Liver (tissue), 9 donors: ENCODE measurements around the gene SERTAD3. TPM values are rescaled to one million over a fixed set of nuclear protein-coding genes. Genes with fewer than 3 reads are reported as not detected.
"Not testable (repeated sequence)": the region's sequence is repeated elsewhere in the genome, so short reads cannot be mapped to it uniquely, and the experiment has no call there.

Experiments used
- DNase-seq: peaks from one replicate; pipeline ENCODE4 v3.0.0-alpha.2; 2017; ENCODE audit warnings: low spot score
- H3K27ac ChIP-seq, 2 donors: one replicate each; pipeline ENCODE4 v1.7.0; 2013; ENCODE audit warnings: inconsistent platforms in 2 of 2, low read length in 2 of 2, control low read depth in 1 of 2, low read depth in 1 of 2, mild to moderate bottlenecking in 1 of 2
- H3K27me3 ChIP-seq, 4 donors: one replicate each; pipeline versions ENCODE4 v1.6.1 to v1.7.0; 2013; ENCODE audit warnings: low read length in 3 of 4, inconsistent platforms in 1 of 4, mild to moderate bottlenecking in 1 of 4, moderate library complexity in 1 of 4; ENCODE audit not compliant: control insufficient read depth in 4 of 4, insufficient read depth in 4 of 4
- H3K36me3 ChIP-seq, 4 donors: one replicate each; pipeline versions ENCODE4 v1.6.1 to v1.7.0; 2013; ENCODE audit warnings: low read length in 3 of 4, mild to moderate bottlenecking in 3 of 4, low read depth in 1 of 4, moderate library complexity in 1 of 4; ENCODE audit not compliant: control insufficient read depth in 4 of 4, insufficient read depth in 3 of 4
- H3K4me1 ChIP-seq, 4 donors: one replicate each; pipeline versions ENCODE4 v1.6.1 to v1.7.0; 2013; ENCODE audit warnings: low read length in 3 of 4, mild to moderate bottlenecking in 3 of 4, moderate library complexity in 1 of 4; ENCODE audit not compliant: control insufficient read depth in 4 of 4, insufficient read depth in 4 of 4
- H3K4me3 ChIP-seq, 3 donors: one replicate each; pipeline versions ENCODE4 v1.6.1 to v1.7.0; 2013; ENCODE audit warnings: low read length in 3 of 3, control low read depth in 1 of 3, low read depth in 1 of 3, mild to moderate bottlenecking in 1 of 3
- H3K9ac ChIP-seq, 2 donors: one replicate each; pipeline ENCODE4 v1.7.0; 2013; ENCODE audit warnings: low read length in 2 of 2, mild to moderate bottlenecking in 2 of 2, moderate library complexity in 2 of 2, control low read depth in 1 of 2, low read depth in 1 of 2
- H3K9me3 ChIP-seq, 4 donors: one replicate each; pipeline versions ENCODE4 v1.6.1 to v1.7.0; 2013; ENCODE audit warnings: low read length in 3 of 4; ENCODE audit not compliant: control insufficient read depth in 4 of 4
- ATF3 ChIP-seq: IDR thresholded peaks from 2 replicates; pipeline ENCODE4 v1.6.1; 2016; ENCODE audit warnings: antibody characterized with exemption
- CTCF ChIP-seq: fragments of 150-350 bp; IDR thresholded peaks from 2 replicates; pipeline ENCODE4 v1.5.1; 2017; ENCODE audit warnings: improper control_type of control experiment, low read depth, low read length; ENCODE audit not compliant: missing input control
- EGR1 ChIP-seq, 2 donors: IDR thresholded peaks; 2 replicates each; pipeline ENCODE4 v1.6.1; 2016 to 2018; ENCODE audit warnings: antibody characterized with exemption in 2 of 2, low read depth in 2 of 2
- FOXA1 ChIP-seq: IDR thresholded peaks from 2 replicates; pipeline ENCODE4 v1.6.1; 2016; ENCODE audit warnings: antibody characterized with exemption
- FOXA2 ChIP-seq: IDR thresholded peaks from 2 replicates; pipeline ENCODE4 v1.6.1; 2016; ENCODE audit warnings: antibody characterized with exemption
- GABPA ChIP-seq, 2 donors: IDR thresholded peaks in 1 of 2; conservative IDR thresholded peaks in 1 of 2; 2 replicates each; pipeline ENCODE4 v1.6.1; 2016; ENCODE audit warnings: antibody characterized with exemption in 2 of 2, mild to moderate bottlenecking in 1 of 2, moderate library complexity in 1 of 2
- HNF4A ChIP-seq, 2 donors: conservative IDR thresholded peaks; 2 replicates each; pipeline ENCODE4 v1.6.1; 2016; ENCODE audit warnings: antibody characterized with exemption in 2 of 2, mild to moderate bottlenecking in 2 of 2
- HNF4G ChIP-seq: IDR thresholded peaks from 2 replicates; pipeline ENCODE4 v1.6.1; 2016; ENCODE audit warnings: antibody characterized with exemption
- MAX ChIP-seq: IDR thresholded peaks from 2 replicates; pipeline ENCODE4 v1.6.1; 2016; ENCODE audit warnings: antibody characterized with exemption
- NR2F2 ChIP-seq: IDR thresholded peaks from 2 replicates; pipeline ENCODE4 v1.6.1; 2016; ENCODE audit warnings: antibody characterized with exemption
- RAD21 ChIP-seq, 2 donors: IDR thresholded peaks; 2 replicates each; pipeline ENCODE4 v1.6.1; 2016; ENCODE audit warnings: antibody characterized with exemption in 2 of 2, mild to moderate bottlenecking in 2 of 2
- REST ChIP-seq: IDR thresholded peaks from 2 replicates; pipeline ENCODE4 v1.6.1; 2016; ENCODE audit warnings: antibody characterized with exemption, mild to moderate bottlenecking
- RXRA ChIP-seq, 2 donors: IDR thresholded peaks; 2 replicates each; pipeline ENCODE4 v1.6.1; 2017 to 2018; ENCODE audit warnings: antibody characterized with exemption in 2 of 2, mild to moderate bottlenecking in 1 of 2
- SP1 ChIP-seq: IDR thresholded peaks from 2 replicates; pipeline ENCODE4 v1.6.1; 2018; ENCODE audit warnings: antibody characterized with exemption, mild to moderate bottlenecking
- TAF1 ChIP-seq: conservative IDR thresholded peaks from 2 replicates; pipeline ENCODE4 v1.6.1; 2016; ENCODE audit warnings: antibody characterized with exemption, mild to moderate bottlenecking
- YY1 ChIP-seq: IDR thresholded peaks from 2 replicates; pipeline ENCODE4 v1.6.1; 2016; ENCODE audit warnings: antibody characterized with exemption, mild to moderate bottlenecking
- ZBTB33 ChIP-seq: IDR thresholded peaks from 2 replicates; pipeline ENCODE4 v1.6.1; 2016; ENCODE audit warnings: antibody characterized with exemption
- WGBS: extraction: QIAGEN DNeasy Blood & Tissue Kit; methylation state at CpG from one replicate; pipeline ENCODE4 v1.1.7; 2013; 5-methylcytosine and 5-hydroxymethylcytosine counted together
- polyA plus RNA-seq, 2 donors: library from polyadenylated mRNA; stranded (reverse) in 1 of 2; unstranded in 1 of 2; fragments of 200-250 nt in 1 of 2; fragments of >200 nt in 1 of 2; fragmentation: Nextera tagmentation in 1 of 2; extraction: Ambion mirVana in 1 of 2; gene quantifications; one replicate each; pipeline versions ENCODE4 v1.2.1 to v1.2.3, GENCODE V29; 2013 to 2015
- total RNA-seq, 2 donors: library from RNA; depleted of rRNA; stranded (reverse); fragments of >200 nt; gene quantifications; one replicate each; pipeline ENCODE4 v1.2.3, GENCODE V29; 2014
- donor health status: healthy.
- donor health status: healthy.
- donor health status: healthy.
- donor health status: healthy.
- donor health status: healthy.

Gene SERTAD3
- total and polyA plus RNA-seq, 4 donors = 6.1 to 8.9 (median 6.9) TPM

- H3K27me3 ChIP-seq, DNase-seq, H3K4me1 ChIP-seq, H3K4me3 ChIP-seq, H3K9ac ChIP-seq, H3K9me3 ChIP-seq, H3K27ac ChIP-seq: not testable (repeated sequence)
- peaks cover 9 to 26% (median 16%) of the 10 kb centered on the region in 4 donors for H3K36me3 ChIP-seq
- WGBS = 95% methylated on average over 6 of the region's 6 CpGs
Observed at GRCh38 chr19:40453943-40454342, 9.8 kb upstream of the SERTAD3 start.

GRCh38 chr19:40453151-40453735, 9.1 kb upstream of the SERTAD3 start:
- Histone ChIP-seq H3K4me1 (no peaks in the 10 kb centered on the region), H3K27ac (no peak overlapping the region), H3K9ac (no peak overlapping the region), H3K27me3 (no peaks in the 10 kb centered on the region), H3K36me3 (peaks cover 9 to 30% (median 16%) of the 10 kb centered on the region in 4 donors), H3K9me3 (no peaks in the 10 kb centered on the region), H3K4me3 (no peak overlapping the region)
- no peak for TF ChIP-seq FOXA1
- no peak for TF ChIP-seq YY1
- no peak for TF ChIP-seq REST
- no peak for TF ChIP-seq CTCF
- no peak for TF ChIP-seq ZBTB33
- no peak for TF ChIP-seq RXRA (IDR thresholded peaks at IDR 0.05)
- no peak for TF ChIP-seq GABPA (IDR thresholded peaks at IDR 0.05 in 1 of 2, conservative IDR thresholded peaks at IDR 0.05 in 1 of 2)
- no peak for TF ChIP-seq ATF3
- TF ChIP-seq HNF4A (conservative IDR thresholded peaks at IDR 0.05) = no peak
- TF ChIP-seq TAF1 = no peak
- no peak for TF ChIP-seq EGR1 (IDR thresholded peaks at IDR 0.05; ENCODE audit: low read depth in 2 of 2)
- no peak for TF ChIP-seq MAX
- no peak for TF ChIP-seq RAD21 (IDR thresholded peaks at IDR 0.05)
- no peak for TF ChIP-seq NR2F2
- TF ChIP-seq FOXA2 = no peak
- no peak for TF ChIP-seq SP1
- TF ChIP-seq HNF4G = no peak
- DNase-seq = no peak
- 89% methylated on average over 5 of the region's 5 CpGs for WGBS
